Heart right ventricle (tissue), 16 donors: ENCODE measurements around the gene NRP2. TPM values are rescaled to one million over a fixed set of nuclear protein-coding genes. Genes with fewer than 3 reads are reported as not detected.

Experiments
- ATAC-seq, 8 donors: fragments of 200-7000 bp; cut with Tn5 transposase; one replicate each; pipeline ENCODE4 v1.9.1; 2020; ENCODE audit warnings: mild to moderate bottlenecking in 8 of 8, moderate library complexity in 8 of 8, moderate number of reproducible peaks in 1 of 8
- DNase-seq, 2 donors: peaks; one replicate each; pipeline ENCODE4 v3.0.0-alpha.2; 2020
- H3K27ac ChIP-seq, 10 donors: fragments of 200-600 bp; sonication (generic) in 2 of 10; one replicate each; pipeline versions ENCODE4 v1.5.0 to v1.8.0; 2020 to 2022; ENCODE audit warnings: mild to moderate bottlenecking in 3 of 10
- H3K27me3 ChIP-seq, 7 donors: fragments of 200-600 bp; one replicate each; pipeline ENCODE4 v1.8.0; 2021 to 2022; ENCODE audit warnings: mild to moderate bottlenecking in 2 of 7
- H3K36me3 ChIP-seq, 9 donors: fragments of 200-600 bp; sonication (generic) in 1 of 9; one replicate each; pipeline versions ENCODE4 v1.5.0 to v1.8.0; 2020 to 2022; ENCODE audit warnings: mild to moderate bottlenecking in 2 of 9
- H3K4me1 ChIP-seq, 9 donors: fragments of 200-600 bp; sonication (generic) in 1 of 9; one replicate each; pipeline versions ENCODE4 v1.5.0 to v1.8.0; 2020 to 2022; ENCODE audit warnings: mild to moderate bottlenecking in 4 of 9
- H3K4me3 ChIP-seq, 10 donors: fragments of 200-600 bp; sonication (generic) in 2 of 10; one replicate each; pipeline versions ENCODE4 v1.5.0 to v1.8.0; 2020 to 2022; ENCODE audit warnings: mild to moderate bottlenecking in 7 of 10, moderate library complexity in 2 of 10
- H3K9me3 ChIP-seq, 11 donors: fragments of 200-600 bp in 10 of 11; sonication (generic) in 2 of 11; one replicate each; pipeline versions ENCODE4 v1.5.0 to v1.8.0; 2013 to 2022; ENCODE audit warnings: mild to moderate bottlenecking in 2 of 11, control low read depth in 1 of 11, moderate library complexity in 1 of 11
- CTCF ChIP-seq, 9 donors: fragments of 200-600 bp; sonication (generic) in 2 of 9; IDR thresholded peaks; one replicate each; pipeline versions ENCODE4 v1.5.0 to v1.8.0; 2021 to 2022; ENCODE audit warnings: antibody characterized with exemption in 9 of 9, mild to moderate bottlenecking in 5 of 9, moderate library complexity in 1 of 9
- WGBS, 2 donors: extraction: QIAGEN DNeasy Blood & Tissue Kit; methylation state at CpG; one replicate each; pipeline ENCODE4 v1.1.7; 2013; ENCODE audit warnings: inconsistent platforms in 1 of 2; 5-methylcytosine and 5-hydroxymethylcytosine counted together
- intact Hi-C, 10 donors: fragments of 100-400 bp; cut with DNase I; formaldehyde crosslinking; loops; one replicate each; pipeline versions ENCODE4 v1.11.1 to v1.14.2; 2022
- polyA plus RNA-seq, 2 donors: library from polyadenylated mRNA; stranded (reverse); fragments of 200-250 nt; gene quantifications; one replicate each; pipeline ENCODE4 v1.2.3, GENCODE V29; 2013
- total RNA-seq, 10 donors: library from RNA; stranded (reverse); fragmentation: NEBNext Ultra II Directional in 3 of 10; extraction: Animal tissue kit (Norgen Biotek cat#: 25700) in 3 of 10; gene quantifications; one replicate each; pipeline versions ENCODE4 v1.2.1 to v1.2.4, GENCODE V29; 2021 to 2023
- donor health status: Arrhythmogenic right ventricular cardiomyopathy.
- donor health status: ischemic (EF 13 %, LVEDD 7.1; RV severe dilation, severe dysfunction).
- donor health status: healthy with polysubstance abuse.
- donor health status: DM: no; HTN: yes; CAD: no.
- donor health status: DM: no; HTN: no; CAD: no.
- donor health status: ischemic (EF 25% LVEDD 6.9; RV normal size, moderate dysfunction).
- donor health status: ischemic (EF 25% LVEDD 5.7; RV mildly dilated, moderate dysfunction).
- donor health status: healthy.
- donor health status: DM: yes; HTN: yes; CAD: no.
- donor health status: Ischemic cardiomyopathy.
- donor health status: ischemic (EF 35%, LVEDD 5.7; RV mildly dilated, moderate dysfunction).
- donor health status: nonischemic (EF 11% LVEDD 7.7; RV severe dilation, severe dysfunction).
- donor health status: DM: yes; HTN: yes; CAD: no.
- donor health status: PGD.
- donor health status: ischemic (EF 29% LVEDD 5.4; RV normal size, mild dysfunction).
- donor health status: nonischemic (EF 23%, LVEDD 6.1; RV moderate dilation, normal function).

Gene NRP2
- total and polyA plus RNA-seq, 12 donors: 2.5 to 29.4 (median 8.6) TPM

GRCh38 chr2:205749078-205749477 lies 66.8 kb downstream of the NRP2 start:
- intact Hi-C loops: no loop called here
- no peak for TF ChIP-seq CTCF (IDR thresholded peaks at IDR 0.05)
- DNase-seq: no peak
- Histone ChIP-seq H3K4me1 (peaks cover 0 to 5% (median 0%) of the 10 kb centered on the region in 9 donors), H3K36me3 (peaks cover 0 to 89% (median 0%) of the 10 kb centered on the region in 9 donors), H3K9me3 (no peaks in the 10 kb centered on the region), H3K27me3 (no peaks in the 10 kb centered on the region), H3K4me3 (no peak overlapping the region), H3K27ac (no peak overlapping the region)
- 90% methylated on average over 6 of the region's 6 CpGs for WGBS, 2 donors
- no peak for ATAC-seq

GRCh38 chr2:205750797-205751196 lies 68.5 kb downstream of the NRP2 start:
- Histone ChIP-seq H3K4me1 (peaks cover 0 to 23% (median 5%) of the 10 kb centered on the region in 9 donors), H3K27ac (no peak overlapping the region), H3K27me3 (no peaks in the 10 kb centered on the region), H3K9me3 (no peaks in the 10 kb centered on the region), H3K4me3 (no peak overlapping the region), H3K36me3 (peaks cover 0 to 79% (median 0%) of the 10 kb centered on the region in 9 donors)
- intact Hi-C loops: no loop called here
- no peak for DNase-seq
- WGBS, 2 donors: 86 to 88% methylated on average over 3 of the region's 3 CpGs
- no peak for ATAC-seq
- TF ChIP-seq CTCF (IDR thresholded peaks at IDR 0.05): no peak

GRCh38 chr2:205751569-205752031 lies 69.3 kb downstream of the NRP2 start:
- H3K36me3 ChIP-seq: peaks cover 0 to 75% (median 0%) of the 10 kb centered on the region in 9 donors
- 70 to 78% methylated on average over 5 of the region's 5 CpGs for WGBS, 2 donors
- ATAC-seq: no peak
- H3K4me3 ChIP-seq: no peak overlapping the region
- peaks cover 0 to 29% (median 7%) of the 10 kb centered on the region in 9 donors for H3K4me1 ChIP-seq
- H3K27me3 ChIP-seq: no peaks in the 10 kb centered on the region
- no peak for TF ChIP-seq CTCF (IDR thresholded peaks at IDR 0.05)
- intact Hi-C loops: no loop called here
- no peak for DNase-seq
- H3K9me3 ChIP-seq: no peaks in the 10 kb centered on the region
- no peak overlapping the region for H3K27ac ChIP-seq

- DNase-seq (no peak), ATAC-seq (no peak)
- Histone ChIP-seq H3K27me3 (no peaks in the 10 kb centered on the region), H3K4me1 (peaks cover 0 to 35% (median 8%) of the 10 kb centered on the region in 9 donors), H3K4me3 (no peak overlapping the region), H3K27ac (no peak overlapping the region), H3K9me3 (no peaks in the 10 kb centered on the region), H3K36me3 (peaks cover 0 to 67% (median 0%) of the 10 kb centered on the region in 9 donors)
- no peak for TF ChIP-seq CTCF (IDR thresholded peaks at IDR 0.05)
- intact Hi-C loops: no loop called here
- whole genome bisulfite sequencing, 2 donors: 90 to 94% methylated on average over 4 of the region's 4 CpGs
Measured at GRCh38 chr2:205752296-205752820, 70.1 kb downstream of the NRP2 start.
